ENCODE results near the gene MAP3K13.

DNA sequence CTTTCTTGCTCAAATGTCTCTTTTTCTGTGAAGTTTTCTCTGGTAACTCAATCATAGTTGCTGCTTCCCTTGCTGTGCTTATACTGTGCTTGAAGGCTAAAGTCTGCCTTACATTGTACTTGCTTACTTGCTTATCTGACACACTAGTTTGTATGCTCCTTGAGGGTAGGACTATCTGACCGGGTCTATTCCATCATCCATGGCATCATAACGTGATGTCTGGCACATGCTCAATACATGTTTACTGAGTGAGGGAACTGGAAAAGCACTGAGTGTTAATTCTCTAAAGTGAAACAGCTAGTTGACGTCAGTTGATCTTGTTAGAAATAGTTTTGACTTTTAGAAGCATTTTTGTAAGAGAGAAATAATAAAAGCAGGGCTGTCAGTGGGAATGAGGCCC, 42.7 kb downstream of the MAP3K13 start:
- no peak for TF ChIP-seq GATA2 (IDR thresholded peaks at IDR 0.05; ENCODE audit: low read depth, low read length)
- no peak for TF ChIP-seq GATA3 (IDR thresholded peaks at IDR 0.05; ENCODE audit: low read depth, low read length)
